GM18498 (cell line): Measurements from ENCODE around the gene CERS6.
"Not testable (repeated sequence)": the region's sequence is repeated elsewhere in the genome, so short reads cannot be mapped to it uniquely, and the experiment has no call there.

ENCODE experiments used
- ATAC-seq: cut with Tn5 transposase; IDR thresholded peaks from one replicate; pipeline ENCODE4 v1.9.1; 2021; ENCODE audit warnings: mild to moderate bottlenecking, moderate library complexity; ENCODE audit not compliant: unreplicated experiment

Gene CERS6

GRCh38 chr2:168455645-168456520 lies at the start of gene CERS6:
TSS of gene CERS6 (plus strand) at chr2:168456272. CDS start at chr2:168456449, 177 bp downstream.
- ATAC-seq = peak; percentile 96

- not testable (repeated sequence) for ATAC-seq
These were observed 43.8 kb upstream of the CERS6 start for GRCh38 chr2:168412301-168412700.

GRCh38 chr2:168413101-168413500 lies 43.0 kb upstream of the CERS6 start:
- not testable (repeated sequence) for ATAC-seq

GRCh38 chr2:168416555-168416954 lies 39.5 kb upstream of the CERS6 start:
- no peak for ATAC-seq

GRCh38 chr2:168422584-168422983 lies 33.5 kb upstream of the CERS6 start:
- ATAC-seq = no peak

- no peak for ATAC-seq
These were observed 31.7 kb upstream of the CERS6 start for GRCh38 chr2:168424112-168424951.

GRCh38 chr2:168424971-168425370 lies 31.1 kb upstream of the CERS6 start:
- ATAC-seq = no peak

- ATAC-seq = no peak
These were observed 29.2 kb upstream of the CERS6 start for GRCh38 chr2:168426861-168427260.

GRCh38 chr2:168427451-168427850 lies 28.6 kb upstream of the CERS6 start:
- no peak for ATAC-seq

GRCh38 chr2:168428431-168428830 lies 27.6 kb upstream of the CERS6 start:
- ATAC-seq = no peak

- ATAC-seq = no peak
These were observed 26.1 kb upstream of the CERS6 start for GRCh38 chr2:168429988-168430387.

GRCh38 chr2:168430431-168430830 lies 25.6 kb upstream of the CERS6 start:
- ATAC-seq = no peak

- no peak for ATAC-seq
These were observed 24.6 kb upstream of the CERS6 start for GRCh38 chr2:168431301-168432024.

- no peak for ATAC-seq
These were observed 24.0 kb upstream of the CERS6 start for GRCh38 chr2:168432100-168432499.

- ATAC-seq = peak; percentile 69
These were observed 23.4 kb upstream of the CERS6 start for GRCh38 chr2:168432565-168433186.

GRCh38 chr2:168433527-168433926 lies 22.5 kb upstream of the CERS6 start:
- no peak for ATAC-seq

- no peak for ATAC-seq
These were observed 21.9 kb upstream of the CERS6 start for GRCh38 chr2:168434146-168434545.

GRCh38 chr2:168436840-168437239 lies 19.2 kb upstream of the CERS6 start:
- no peak for ATAC-seq

GRCh38 chr2:168438553-168438952 lies 17.5 kb upstream of the CERS6 start:
- no peak for ATAC-seq

- no peak for ATAC-seq
These were observed 16.5 kb upstream of the CERS6 start for GRCh38 chr2:168439536-168439935.
